ENCODE results near the gene PACSIN1. TPM values are rescaled to one million over a fixed set of nuclear protein-coding genes. Genes with fewer than 3 reads are reported as not detected.

Gene PACSIN1
- total RNA-seq, 2 experiments from 2014 or later = 19.3 to 88.4 TPM

DNA sequence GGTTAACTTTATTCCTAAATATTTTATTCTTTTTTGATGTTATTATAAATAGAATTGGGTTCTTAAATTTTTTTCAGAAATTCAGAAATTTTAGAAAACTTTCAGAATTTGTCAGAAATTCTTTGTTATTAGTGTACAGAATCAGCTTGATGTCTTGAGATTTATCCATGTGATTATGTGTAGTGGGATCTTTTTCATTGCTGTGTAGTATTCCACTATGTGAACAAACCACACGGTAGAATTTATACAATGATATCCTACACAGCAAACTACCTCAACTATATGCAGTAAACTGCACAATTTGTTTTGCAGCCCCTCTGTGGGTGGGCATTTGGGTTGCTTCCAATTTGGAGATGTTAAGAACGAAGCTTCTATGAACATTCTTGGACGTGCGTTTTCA is 43.9 kb downstream of the PACSIN1 start:
- peaks cover 47% of the 10 kb centered on the region for H3K79me2 ChIP-seq (ENCODE audit: insufficient read depth, low read depth, low read length)
- no peak overlapping the region for H2AFZ ChIP-seq (ENCODE audit: low read length)
- H3K36me3 ChIP-seq (ENCODE audit: insufficient read depth, low read length) = peaks cover 20% of the 10 kb centered on the region
- H3K4me2 ChIP-seq (ENCODE audit: low read length) = no peak overlapping the region
- no peak for DNase-seq (ENCODE audit: low spot score)
- POLR2A ChIA-PET = no interaction called here
- BruUV-seq (replicated peaks) = no TSS peak
- TF ChIP-seq, protein P1, sequence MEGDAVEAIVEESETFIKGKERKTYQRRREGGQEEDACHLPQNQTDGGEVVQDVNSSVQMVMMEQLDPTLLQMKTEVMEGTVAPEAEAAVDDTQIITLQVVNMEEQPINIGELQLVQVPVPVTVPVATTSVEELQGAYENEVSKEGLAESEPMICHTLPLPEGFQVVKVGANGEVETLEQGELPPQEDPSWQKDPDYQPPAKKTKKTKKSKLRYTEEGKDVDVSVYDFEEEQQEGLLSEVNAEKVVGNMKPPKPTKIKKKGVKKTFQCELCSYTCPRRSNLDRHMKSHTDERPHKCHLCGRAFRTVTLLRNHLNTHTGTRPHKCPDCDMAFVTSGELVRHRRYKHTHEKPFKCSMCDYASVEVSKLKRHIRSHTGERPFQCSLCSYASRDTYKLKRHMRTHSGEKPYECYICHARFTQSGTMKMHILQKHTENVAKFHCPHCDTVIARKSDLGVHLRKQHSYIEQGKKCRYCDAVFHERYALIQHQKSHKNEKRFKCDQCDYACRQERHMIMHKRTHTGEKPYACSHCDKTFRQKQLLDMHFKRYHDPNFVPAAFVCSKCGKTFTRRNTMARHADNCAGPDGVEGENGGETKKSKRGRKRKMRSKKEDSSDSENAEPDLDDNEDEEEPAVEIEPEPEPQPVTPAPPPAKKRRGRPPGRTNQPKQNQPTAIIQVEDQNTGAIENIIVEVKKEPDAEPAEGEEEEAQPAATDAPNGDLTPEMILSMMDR (conservative IDR thresholded peaks at IDR 0.05; ENCODE audit: low read length) = no peak
- TF ChIP-seq EZH2phosphoT487 (IDR thresholded peaks at IDR 0.05; ENCODE audit: borderline replicate concordance, low read depth, low read length) = no peak
- peaks cover 13% of the 10 kb centered on the region for H3K9me3 ChIP-seq (ENCODE audit: low read length)
- intact Hi-C loops (cut with micrococcal nuclease; ENCODE audit: unreplicated experiment) = no loop called here
- H3K27ac ChIP-seq (ENCODE audit: low read depth, low read length, poor library complexity, severe bottlenecking) = no peak overlapping the region
- peaks cover 24% of the 10 kb centered on the region for H3K4me1 ChIP-seq (ENCODE audit: insufficient read depth, low read length, poor library complexity, severe bottlenecking)
- no peak overlapping the region for H3K4me3 ChIP-seq (ENCODE audit: low read depth, low read length, poor library complexity, severe bottlenecking)
- no peaks in the 10 kb centered on the region for H3K9me2 ChIP-seq (ENCODE audit: insufficient read depth, low read length)
- no peaks in the 10 kb centered on the region for H4K20me1 ChIP-seq (ENCODE audit: insufficient read depth, low read length)
- CTCF ChIA-PET (ENCODE audit: unreplicated experiment) = no interaction called here

DNA sequence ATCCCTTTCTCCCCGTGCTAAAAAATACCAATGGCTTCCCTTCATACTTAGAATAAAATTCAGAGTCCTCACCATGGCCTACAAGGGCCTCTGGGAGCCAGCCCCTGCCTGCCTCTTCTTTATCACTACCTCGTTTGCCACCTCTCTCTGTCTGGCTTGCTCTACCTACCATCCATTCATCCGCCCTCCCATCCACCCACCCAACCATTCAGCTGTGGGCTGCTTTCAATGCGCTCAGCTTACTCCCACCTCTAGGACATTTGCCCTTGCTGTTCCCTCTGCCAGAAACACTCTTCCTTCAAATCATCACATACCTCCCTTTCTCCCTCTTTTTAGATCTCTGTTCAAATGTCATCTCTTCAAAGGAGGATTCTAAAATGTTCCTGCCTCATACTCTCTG is 44.4 kb downstream of the PACSIN1 start:
- no peaks in the 10 kb centered on the region for H4K20me1 ChIP-seq (ENCODE audit: insufficient read depth, low read length)
- H3K4me3 ChIP-seq (ENCODE audit: low read depth, low read length, poor library complexity, severe bottlenecking) = no peak overlapping the region
- no peak overlapping the region for H3K27ac ChIP-seq (ENCODE audit: low read depth, low read length, poor library complexity, severe bottlenecking)
- peaks cover 41% of the 10 kb centered on the region for H3K79me2 ChIP-seq (ENCODE audit: insufficient read depth, low read depth, low read length)
- H2AFZ ChIP-seq (ENCODE audit: low read length) = no peak overlapping the region
- intact Hi-C loops (cut with micrococcal nuclease; ENCODE audit: unreplicated experiment) = no loop called here
- no peak overlapping the region for H3K4me2 ChIP-seq (ENCODE audit: low read length)
- peaks cover 13% of the 10 kb centered on the region for H3K9me3 ChIP-seq (ENCODE audit: low read length)
- H3K4me1 ChIP-seq (ENCODE audit: insufficient read depth, low read length, poor library complexity, severe bottlenecking) = peaks cover 21% of the 10 kb centered on the region
- no peak for TF ChIP-seq EZH2phosphoT487 (IDR thresholded peaks at IDR 0.05; ENCODE audit: borderline replicate concordance, low read depth, low read length)
- TF ChIP-seq, protein P1 (conservative IDR thresholded peaks at IDR 0.05; ENCODE audit: low read length) = no peak
- DNase-seq (ENCODE audit: low spot score) = no peak
- CTCF ChIA-PET (ENCODE audit: unreplicated experiment) = no interaction called here
- POLR2A ChIA-PET = no interaction called here
- peaks cover 20% of the 10 kb centered on the region for H3K36me3 ChIP-seq (ENCODE audit: insufficient read depth, low read length)
- no TSS peak for BruUV-seq (replicated peaks)
- no peaks in the 10 kb centered on the region for H3K9me2 ChIP-seq (ENCODE audit: insufficient read depth, low read length)

DNA sequence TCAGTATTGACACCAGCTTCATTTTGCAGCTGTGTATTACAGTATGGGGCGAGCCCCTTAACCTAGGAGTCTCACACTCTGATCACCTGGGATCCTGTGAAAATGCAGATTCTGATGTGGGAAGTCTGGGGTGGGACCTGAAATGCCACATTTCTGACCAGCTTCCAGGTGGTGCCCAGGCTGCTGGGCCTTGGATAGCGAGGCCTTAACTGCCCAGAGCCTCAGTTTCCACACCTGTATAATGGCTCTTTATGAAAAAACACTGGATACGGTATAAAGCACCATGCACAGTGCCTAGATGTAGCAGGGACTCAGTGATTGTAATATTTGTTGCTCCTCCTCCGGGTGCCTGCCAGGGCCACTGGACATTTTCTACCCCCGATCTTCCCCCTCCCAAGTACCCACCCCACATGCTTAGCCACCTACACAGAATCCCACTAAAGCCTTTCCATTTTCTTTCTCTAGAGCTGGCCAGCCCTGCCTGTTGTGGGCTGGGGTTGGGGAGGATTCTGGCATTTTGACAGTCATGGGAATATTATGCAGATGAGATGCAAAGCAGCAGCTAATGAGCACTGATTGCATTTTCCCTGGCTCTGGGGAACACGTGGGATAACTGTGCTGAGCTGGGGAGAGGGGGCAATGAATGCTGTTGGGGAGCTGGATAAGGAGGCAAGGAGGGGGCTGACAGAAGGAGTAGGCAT is 45.5 kb downstream of the PACSIN1 start:
- peaks cover 20% of the 10 kb centered on the region for H3K36me3 ChIP-seq (ENCODE audit: insufficient read depth, low read length)
- TF ChIP-seq EZH2phosphoT487 (IDR thresholded peaks at IDR 0.05; ENCODE audit: borderline replicate concordance, low read depth, low read length) = no peak
- TF ChIP-seq, protein P1 (conservative IDR thresholded peaks at IDR 0.05; ENCODE audit: low read length) = no peak
- no peak overlapping the region for H3K4me2 ChIP-seq (ENCODE audit: low read length)
- peaks cover 31% of the 10 kb centered on the region for H3K79me2 ChIP-seq (ENCODE audit: insufficient read depth, low read depth, low read length)
- intact Hi-C loops (cut with micrococcal nuclease; ENCODE audit: unreplicated experiment) = no loop called here
- DNase-seq (ENCODE audit: low spot score) = no peak
- ChIA-PET CTCF (ENCODE audit: unreplicated experiment) (no interaction called here), POLR2A (interaction anchor here (0.7 kb wide), 1 partner anchor 87 kb away, joined by 7 read pairs; no protein-coding TSS in a partner anchor)
- peaks cover 13% of the 10 kb centered on the region for H3K9me3 ChIP-seq (ENCODE audit: low read length)
- no peaks in the 10 kb centered on the region for H4K20me1 ChIP-seq (ENCODE audit: insufficient read depth, low read length)
- no TSS peak for BruUV-seq (replicated peaks)
- H3K4me1 ChIP-seq (ENCODE audit: insufficient read depth, low read length, poor library complexity, severe bottlenecking) = peaks cover 14% of the 10 kb centered on the region
- H3K4me3 ChIP-seq (ENCODE audit: low read depth, low read length, poor library complexity, severe bottlenecking) = no peak overlapping the region
- H2AFZ ChIP-seq (ENCODE audit: low read length) = no peak overlapping the region
- no peaks in the 10 kb centered on the region for H3K9me2 ChIP-seq (ENCODE audit: insufficient read depth, low read length)
- H3K27ac ChIP-seq (ENCODE audit: low read depth, low read length, poor library complexity, severe bottlenecking) = no peak overlapping the region

All from OCI-LY7 (cell line).